ENCODE results near the gene COL8A1. TPM values are rescaled to one million over a fixed set of nuclear protein-coding genes. Genes with fewer than 3 reads are reported as not detected.

Gene COL8A1
- total RNA-seq, 1 experiment from 2014 or later, result 8.1 TPM

DNA sequence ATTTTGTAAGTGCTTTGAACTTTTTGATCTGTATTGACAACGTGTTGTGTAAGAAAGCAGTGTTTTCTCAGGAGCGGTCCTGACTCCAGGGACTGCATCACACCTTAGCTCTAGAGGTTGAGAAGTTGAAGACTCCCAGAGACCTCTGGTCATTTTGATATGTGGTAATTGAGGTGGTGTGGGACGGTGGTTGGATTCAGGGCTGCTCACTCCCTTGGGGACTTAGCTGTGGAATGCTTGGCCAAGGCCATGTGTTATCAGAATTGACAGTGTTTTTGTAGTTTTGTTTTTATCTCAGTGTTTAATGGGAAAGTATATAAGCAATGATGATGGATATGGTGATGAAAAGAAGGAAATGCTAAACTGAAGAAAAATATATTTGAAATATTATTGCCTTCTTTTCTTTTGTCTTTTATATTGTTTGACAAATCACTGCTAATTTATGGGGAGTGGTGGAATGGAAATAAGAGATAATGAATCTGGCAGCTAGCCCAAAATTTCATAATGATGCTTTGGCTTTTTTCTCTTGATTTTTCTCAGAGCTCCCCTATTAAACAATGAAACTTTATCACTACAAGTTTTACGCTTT, 195.3 kb downstream of the COL8A1 start:
- Histone ChIP-seq H4K20me1 (ENCODE audit: insufficient read depth) (no peaks in the 10 kb centered on the region), H3K27ac (no peak overlapping the region), H3K4me3 (no peak overlapping the region), H3K27me3 (ENCODE audit: insufficient read depth, low read depth) (no peaks in the 10 kb centered on the region), H3K4me1 (replicated peaks; ENCODE audit: insufficient read depth) (no peaks in the 10 kb centered on the region), H3F3A (ENCODE audit: insufficient read depth, low read depth) (no peaks in the 10 kb centered on the region), H3K9me2 (ENCODE audit: insufficient read depth) (no peaks in the 10 kb centered on the region), H3K9me3 (ENCODE audit: insufficient read depth, low read depth) (no peaks in the 10 kb centered on the region), H3K36me3 (ENCODE audit: low read depth) (no peaks in the 10 kb centered on the region), H3K79me2 (ENCODE audit: low read depth) (peaks cover 69% of the 10 kb centered on the region), H3K4me2 (no peak overlapping the region), H2AFZ (no peak overlapping the region)
- ChIA-PET CTCF (interaction anchor here (3.0 kb wide), 1 partner anchor 420 kb away, joined by 50 read pairs; no protein-coding TSS in a partner anchor), POLR2A (ENCODE audit: unreplicated experiment) (no interaction called here)
- no TSS peak for BruUV-seq (replicated peaks)
- intact Hi-C loops (cut with micrococcal nuclease; ENCODE audit: unreplicated experiment), result loop anchor here (2.0 to 5.0 kb wide), 5 partner anchors 484 to 1739 kb away; partner anchors contain the start of gene PCNP
- TF ChIP-seq, protein P1, sequence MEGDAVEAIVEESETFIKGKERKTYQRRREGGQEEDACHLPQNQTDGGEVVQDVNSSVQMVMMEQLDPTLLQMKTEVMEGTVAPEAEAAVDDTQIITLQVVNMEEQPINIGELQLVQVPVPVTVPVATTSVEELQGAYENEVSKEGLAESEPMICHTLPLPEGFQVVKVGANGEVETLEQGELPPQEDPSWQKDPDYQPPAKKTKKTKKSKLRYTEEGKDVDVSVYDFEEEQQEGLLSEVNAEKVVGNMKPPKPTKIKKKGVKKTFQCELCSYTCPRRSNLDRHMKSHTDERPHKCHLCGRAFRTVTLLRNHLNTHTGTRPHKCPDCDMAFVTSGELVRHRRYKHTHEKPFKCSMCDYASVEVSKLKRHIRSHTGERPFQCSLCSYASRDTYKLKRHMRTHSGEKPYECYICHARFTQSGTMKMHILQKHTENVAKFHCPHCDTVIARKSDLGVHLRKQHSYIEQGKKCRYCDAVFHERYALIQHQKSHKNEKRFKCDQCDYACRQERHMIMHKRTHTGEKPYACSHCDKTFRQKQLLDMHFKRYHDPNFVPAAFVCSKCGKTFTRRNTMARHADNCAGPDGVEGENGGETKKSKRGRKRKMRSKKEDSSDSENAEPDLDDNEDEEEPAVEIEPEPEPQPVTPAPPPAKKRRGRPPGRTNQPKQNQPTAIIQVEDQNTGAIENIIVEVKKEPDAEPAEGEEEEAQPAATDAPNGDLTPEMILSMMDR (conservative IDR thresholded peaks at IDR 0.05), result no peak
- no peak for TF ChIP-seq EZH2 (IDR thresholded peaks at IDR 0.05; ENCODE audit: low read depth)
- DNase-seq, result no peak

DNA sequence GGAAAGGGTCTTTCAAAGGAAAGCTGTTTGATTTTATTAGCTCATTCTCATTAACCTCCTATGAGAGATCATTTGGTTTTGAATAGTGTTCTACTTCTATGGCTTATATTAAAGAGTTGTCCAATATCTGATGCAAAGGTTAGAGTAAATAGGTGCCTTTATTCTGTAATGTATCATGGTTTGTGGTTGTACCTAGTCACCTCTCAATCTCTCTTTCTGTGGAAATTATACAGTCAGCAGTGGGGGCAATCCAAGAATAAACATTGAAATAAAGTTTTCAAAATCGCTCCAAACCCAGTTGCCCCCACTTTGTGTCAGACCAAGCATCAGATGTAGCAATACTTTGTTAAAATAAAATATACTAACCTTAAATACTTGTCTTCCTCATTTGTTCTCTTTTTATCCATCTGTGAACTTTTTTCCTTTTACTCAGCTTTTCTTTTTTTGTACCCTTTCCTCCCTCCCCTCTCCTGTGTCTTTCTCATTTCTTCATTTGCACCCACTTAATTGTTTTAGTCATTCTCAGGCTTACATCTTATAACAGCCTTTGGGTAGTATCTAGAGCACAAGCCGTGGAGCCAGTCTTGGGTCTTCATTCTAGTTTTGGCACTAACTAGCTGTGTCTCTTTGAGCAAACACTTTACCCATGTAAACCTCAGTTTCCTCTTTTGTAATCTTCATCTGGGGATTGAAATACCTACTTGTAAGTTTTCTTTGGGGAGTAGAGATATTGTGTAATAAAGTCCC, 196.0 kb downstream of the COL8A1 start:
- H3K9me3 ChIP-seq (ENCODE audit: insufficient read depth, low read depth), result no peaks in the 10 kb centered on the region
- no peak overlapping the region for H2AFZ ChIP-seq
- H3K79me2 ChIP-seq (ENCODE audit: low read depth), result peaks cover 63% of the 10 kb centered on the region
- no peak overlapping the region for H3K27ac ChIP-seq
- TF ChIP-seq, protein P1 (conservative IDR thresholded peaks at IDR 0.05), result no peak
- no peak for TF ChIP-seq EZH2 (IDR thresholded peaks at IDR 0.05; ENCODE audit: low read depth)
- H3K36me3 ChIP-seq (ENCODE audit: low read depth), result peaks cover 4% of the 10 kb centered on the region; the same call in 1 of the 2 replicates
- intact Hi-C loops (cut with micrococcal nuclease; ENCODE audit: unreplicated experiment), result loop anchor here (5.0 kb wide), 4 partner anchors 483 to 1738 kb away; partner anchors contain the start of gene PCNP
- no peak for DNase-seq
- H3K4me2 ChIP-seq, result no peak overlapping the region
- H3K9me2 ChIP-seq (ENCODE audit: insufficient read depth), result no peaks in the 10 kb centered on the region
- no peaks in the 10 kb centered on the region for H3K27me3 ChIP-seq (ENCODE audit: insufficient read depth, low read depth)
- ChIA-PET POLR2A (ENCODE audit: unreplicated experiment) (interaction anchor here (0.5 kb wide), 1 partner anchor 1850 kb away, joined by 7 read pairs; no protein-coding TSS in a partner anchor), CTCF (no interaction called here)
- no peak overlapping the region for H3K4me3 ChIP-seq
- no peaks in the 10 kb centered on the region for H3F3A ChIP-seq (ENCODE audit: insufficient read depth, low read depth)
- H4K20me1 ChIP-seq (ENCODE audit: insufficient read depth), result no peaks in the 10 kb centered on the region
- no TSS peak for BruUV-seq (replicated peaks)
- no peaks in the 10 kb centered on the region for H3K4me1 ChIP-seq (replicated peaks; ENCODE audit: insufficient read depth)

DNA sequence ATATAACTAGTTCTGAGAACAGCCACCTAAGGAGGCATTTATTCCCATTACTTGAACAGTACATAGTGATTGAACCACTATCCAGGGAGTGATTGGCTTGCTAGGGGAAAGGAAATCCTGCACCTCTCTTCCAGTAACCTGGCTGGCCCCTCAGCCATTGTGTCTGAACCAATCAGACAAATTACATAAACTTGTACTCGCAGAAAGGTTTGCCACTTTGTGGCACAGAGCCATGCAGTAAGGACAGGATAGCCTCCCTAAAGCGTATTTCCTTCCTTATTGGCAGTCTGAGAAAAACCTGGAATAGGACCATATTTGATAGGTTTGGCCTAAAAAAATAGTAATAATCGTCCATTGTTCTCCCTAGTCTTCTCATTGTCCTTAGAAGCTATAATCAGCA, 198.3 kb downstream of the COL8A1 start:
- no TSS peak for BruUV-seq (replicated peaks)
- ChIA-PET POLR2A (ENCODE audit: unreplicated experiment) (no interaction called here), CTCF (no interaction called here)
- H3K27ac ChIP-seq, result no peak overlapping the region
- H3K79me2 ChIP-seq (ENCODE audit: low read depth), result peaks cover 52% of the 10 kb centered on the region
- DNase-seq, result no peak
- no peaks in the 10 kb centered on the region for H3K4me1 ChIP-seq (replicated peaks; ENCODE audit: insufficient read depth)
- H3K36me3 ChIP-seq (ENCODE audit: low read depth), result peaks cover 7% of the 10 kb centered on the region; the same call in 1 of the 2 replicates
- no peak overlapping the region for H3K4me2 ChIP-seq
- H3K27me3 ChIP-seq (ENCODE audit: insufficient read depth, low read depth), result no peaks in the 10 kb centered on the region
- H3K4me3 ChIP-seq, result no peak overlapping the region
- TF ChIP-seq EZH2 (IDR thresholded peaks at IDR 0.05; ENCODE audit: low read depth), result no peak
- TF ChIP-seq, protein P1 (conservative IDR thresholded peaks at IDR 0.05), result no peak
- intact Hi-C loops (cut with micrococcal nuclease; ENCODE audit: unreplicated experiment), result no loop called here
- H3F3A ChIP-seq (ENCODE audit: insufficient read depth, low read depth), result no peaks in the 10 kb centered on the region
- no peaks in the 10 kb centered on the region for H4K20me1 ChIP-seq (ENCODE audit: insufficient read depth)
- no peaks in the 10 kb centered on the region for H3K9me3 ChIP-seq (ENCODE audit: insufficient read depth, low read depth)
- H2AFZ ChIP-seq, result no peak overlapping the region
- no peaks in the 10 kb centered on the region for H3K9me2 ChIP-seq (ENCODE audit: insufficient read depth)

Measured in PC-9 (cell line).